Lung (tissue), 12 donors: ENCODE data around the gene KCNMA1. TPM values are rescaled to one million over a fixed set of nuclear protein-coding genes. Genes with fewer than 3 reads are reported as not detected.
"Not testable (repeated sequence)": the region's sequence is repeated elsewhere in the genome, so short reads cannot be mapped to it uniquely, and the experiment has no call there.

ENCODE experiments used
- ATAC-seq: fragments of 200-7000 bp; cut with Tn5 transposase; one replicate; pipeline ENCODE4 v1.9.1; 2020; ENCODE audit warnings: moderate number of reproducible peaks; ENCODE audit not compliant: insufficient read depth, low FRiP score
- DNase-seq, 3 donors: peaks; one replicate each; pipeline ENCODE4 v3.0.0-alpha.2; 2013 to 2017
- H3K27ac ChIP-seq, 2 donors: one replicate each; pipeline ENCODE4 v1.5.1; 2013; ENCODE audit warnings: mild to moderate bottlenecking in 2 of 2, moderate library complexity in 2 of 2, control low read depth in 1 of 2, inconsistent platforms in 1 of 2, low read depth in 1 of 2, low read length in 1 of 2
- H3K27me3 ChIP-seq, 3 donors: one replicate each; pipeline ENCODE4 v1.5.1; 2013; ENCODE audit warnings: low read length in 2 of 3; ENCODE audit not compliant: control insufficient read depth in 3 of 3, insufficient read depth in 3 of 3
- H3K36me3 ChIP-seq, 4 donors: one replicate each; pipeline ENCODE4 v1.5.1; 2013; ENCODE audit warnings: low read length in 4 of 4, mild to moderate bottlenecking in 1 of 4, moderate library complexity in 1 of 4; ENCODE audit not compliant: control insufficient read depth in 4 of 4, insufficient read depth in 4 of 4
- H3K4me1 ChIP-seq, 5 donors: one replicate each; pipeline ENCODE4 v1.5.1; 2013; ENCODE audit warnings: low read length in 5 of 5, mild to moderate bottlenecking in 2 of 5, moderate library complexity in 1 of 5; ENCODE audit not compliant: control insufficient read depth in 5 of 5, insufficient read depth in 5 of 5
- H3K4me3 ChIP-seq: one replicate; pipeline ENCODE4 v1.5.1; 2013; ENCODE audit warnings: mild to moderate bottlenecking, control low read depth, moderate library complexity
- H3K9ac ChIP-seq, 2 donors: one replicate each; pipeline ENCODE4 v1.5.1; 2013; ENCODE audit warnings: low read length in 2 of 2, control low read depth in 1 of 2; ENCODE audit not compliant: insufficient read depth in 1 of 2
- H3K9me3 ChIP-seq, 4 donors: one replicate each; pipeline ENCODE4 v1.5.1; 2013; ENCODE audit warnings: low read length in 3 of 4, mild to moderate bottlenecking in 1 of 4, moderate library complexity in 1 of 4; ENCODE audit not compliant: control insufficient read depth in 4 of 4, insufficient read depth in 3 of 4
- WGBS, 2 donors: extraction: QIAGEN DNeasy Blood & Tissue Kit; methylation state at CpG; one replicate each; pipeline ENCODE4 v1.1.7; 2013; 5-methylcytosine and 5-hydroxymethylcytosine counted together
- polyA plus RNA-seq, 2 donors: library from polyadenylated mRNA; stranded (reverse); fragments of 200-250 nt; gene quantifications; one replicate each; pipeline ENCODE4 v1.2.1, GENCODE V29; 2013
- total RNA-seq, 2 donors: library from RNA; depleted of rRNA in 1 of 2; stranded (reverse); fragments of >200 nt in 1 of 2; gene quantifications; one replicate each; pipeline ENCODE4 v1.2.1, GENCODE V29; 2014 to 2021
- TF ChIP-seq, protein P1 (sequence below): IDR thresholded peaks from 2 replicates; pipeline ENCODE4 v1.5.1; 2012; ENCODE audit warnings: mild to moderate bottlenecking; ENCODE audit errors: control extremely low read depth, extremely low read depth
- donor health status: control.
- donor health status: control.
- donor health status: Bipolar disorder and iron deficiency.
- donor health status: healthy.
- donor health status: DM: yes; HTN: yes; CAD: no.

KCNMA1 gene
- total and polyA plus RNA-seq, 4 donors = 3.8 to 13.0 (median 5.5) TPM

DNA sequence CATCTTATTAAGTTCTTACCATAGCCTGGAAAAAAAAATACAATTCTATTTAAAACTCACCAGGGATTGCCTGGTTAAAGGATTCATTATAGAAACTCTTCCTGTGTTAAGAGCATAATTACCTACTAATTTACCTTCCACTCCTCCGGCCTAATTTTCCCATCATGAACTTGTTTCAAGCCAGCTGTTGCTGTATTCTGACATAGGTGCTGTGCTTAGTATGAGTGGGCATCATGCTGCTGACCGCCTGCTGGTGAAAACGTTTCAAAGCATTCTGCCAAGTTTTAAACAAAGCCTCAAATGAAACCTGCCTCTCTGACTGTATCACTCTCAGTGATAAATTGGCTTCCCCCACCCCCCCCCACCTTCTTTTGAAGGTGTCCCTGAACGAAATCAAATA lies 47.8 kb upstream of the KCNMA1 start:
- no peaks in the 10 kb centered on the region for H3K36me3 ChIP-seq
- H3K9ac ChIP-seq = no peak overlapping the region
- H3K4me1 ChIP-seq = peaks cover 0 to 1% (median 0%) of the 10 kb centered on the region in 5 donors
- H3K27ac ChIP-seq = no peak overlapping the region
- ATAC-seq (no peak), DNase-seq (no peak)
- H3K4me3 ChIP-seq = no peak overlapping the region
- TF ChIP-seq, protein P1, sequence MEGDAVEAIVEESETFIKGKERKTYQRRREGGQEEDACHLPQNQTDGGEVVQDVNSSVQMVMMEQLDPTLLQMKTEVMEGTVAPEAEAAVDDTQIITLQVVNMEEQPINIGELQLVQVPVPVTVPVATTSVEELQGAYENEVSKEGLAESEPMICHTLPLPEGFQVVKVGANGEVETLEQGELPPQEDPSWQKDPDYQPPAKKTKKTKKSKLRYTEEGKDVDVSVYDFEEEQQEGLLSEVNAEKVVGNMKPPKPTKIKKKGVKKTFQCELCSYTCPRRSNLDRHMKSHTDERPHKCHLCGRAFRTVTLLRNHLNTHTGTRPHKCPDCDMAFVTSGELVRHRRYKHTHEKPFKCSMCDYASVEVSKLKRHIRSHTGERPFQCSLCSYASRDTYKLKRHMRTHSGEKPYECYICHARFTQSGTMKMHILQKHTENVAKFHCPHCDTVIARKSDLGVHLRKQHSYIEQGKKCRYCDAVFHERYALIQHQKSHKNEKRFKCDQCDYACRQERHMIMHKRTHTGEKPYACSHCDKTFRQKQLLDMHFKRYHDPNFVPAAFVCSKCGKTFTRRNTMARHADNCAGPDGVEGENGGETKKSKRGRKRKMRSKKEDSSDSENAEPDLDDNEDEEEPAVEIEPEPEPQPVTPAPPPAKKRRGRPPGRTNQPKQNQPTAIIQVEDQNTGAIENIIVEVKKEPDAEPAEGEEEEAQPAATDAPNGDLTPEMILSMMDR = no peak
- H3K9me3 ChIP-seq = peaks cover 0 to 1% (median 0%) of the 10 kb centered on the region in 4 donors
- peaks cover 0 to 13% (median 4%) of the 10 kb centered on the region in 3 donors for H3K27me3 ChIP-seq
- 62 to 75% methylated on average over 4 of the region's 4 CpGs for WGBS, 2 donors

DNA sequence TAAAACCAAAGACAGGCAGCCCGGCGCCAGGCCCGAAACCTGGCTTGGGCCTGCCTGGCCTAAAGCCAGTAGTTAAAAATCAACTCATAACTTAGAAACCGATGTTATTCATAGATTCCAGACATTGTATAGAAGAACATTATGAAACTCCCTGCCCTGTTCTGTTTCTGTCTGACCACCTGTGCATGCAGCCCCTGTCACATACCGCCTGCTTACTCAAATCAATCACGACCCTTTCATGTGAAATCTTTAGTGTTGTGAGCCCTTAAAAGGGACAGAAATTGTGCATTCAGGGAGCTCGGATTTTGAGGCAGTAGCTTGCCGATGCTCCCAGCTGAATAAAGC lies 45.5 kb upstream of the KCNMA1 start:
- not testable (repeated sequence) for H3K9ac ChIP-seq, H3K4me3 ChIP-seq, H3K4me1 ChIP-seq, H3K27me3 ChIP-seq, ATAC-seq, DNase-seq, H3K27ac ChIP-seq, H3K36me3 ChIP-seq, H3K9me3 ChIP-seq
- 76 to 80% methylated on average over 8 of the region's 8 CpGs for WGBS, 2 donors

DNA sequence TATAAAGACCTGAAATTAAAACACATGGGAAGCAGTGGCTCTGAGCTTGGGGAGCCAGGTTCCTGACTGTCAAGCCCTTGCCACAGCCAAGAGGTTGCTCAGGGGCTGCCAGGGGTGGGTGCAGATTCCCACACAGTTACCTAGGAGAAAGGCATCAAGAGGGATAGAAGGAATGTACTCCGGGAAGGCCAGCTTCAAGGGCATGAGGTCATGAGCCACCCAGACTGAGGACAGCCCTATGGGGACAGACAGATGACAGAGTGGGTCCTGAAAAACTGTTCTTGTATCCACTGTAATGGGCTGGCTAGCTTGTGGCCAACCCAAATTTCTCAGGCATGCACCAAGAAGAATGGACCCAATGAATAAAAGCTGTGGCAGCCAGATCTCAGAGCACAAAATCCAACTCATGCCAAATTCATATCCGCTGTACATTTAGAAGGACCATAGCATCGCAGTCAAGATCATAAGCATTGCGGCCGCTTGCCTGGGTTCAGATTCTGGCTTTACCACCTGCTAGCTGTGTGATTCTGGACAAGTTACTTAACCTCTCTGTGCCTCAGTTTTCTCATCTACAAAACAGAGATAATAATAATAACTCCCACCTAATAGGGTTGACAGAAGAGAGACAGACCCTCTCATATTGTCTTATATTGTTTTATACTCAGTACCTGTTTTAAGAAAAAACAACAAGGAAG lies 44.9 kb upstream of the KCNMA1 start:
- H3K36me3 ChIP-seq = no peaks in the 10 kb centered on the region
- DNase-seq = no peak
- no peak for ATAC-seq
- peaks cover 0 to 1% (median 0%) of the 10 kb centered on the region in 5 donors for H3K4me1 ChIP-seq
- no peaks in the 10 kb centered on the region for H3K9me3 ChIP-seq
- H3K4me3 ChIP-seq = no peak overlapping the region
- TF ChIP-seq, protein P1 = no peak
- H3K27me3 ChIP-seq = peaks cover 0 to 4% (median 0%) of the 10 kb centered on the region in 3 donors
- H3K27ac ChIP-seq = no peak overlapping the region
- WGBS, 2 donors = 89 to 96% methylated on average over 5 of the region's 5 CpGs
- no peak overlapping the region for H3K9ac ChIP-seq

GRCh38 chr10:77681839-77682238 lies 44.2 kb upstream of the KCNMA1 start:
- H3K4me1 ChIP-seq = peaks cover 0 to 1% (median 0%) of the 10 kb centered on the region in 5 donors
- no peak overlapping the region for H3K4me3 ChIP-seq
- WGBS, 2 donors = 78 to 80% methylated on average over 6 of the region's 6 CpGs
- H3K27me3 ChIP-seq = no peaks in the 10 kb centered on the region
- TF ChIP-seq, protein P1 = no peak
- no peak for DNase-seq
- H3K27ac ChIP-seq = no peak overlapping the region
- no peaks in the 10 kb centered on the region for H3K36me3 ChIP-seq
- H3K9ac ChIP-seq = no peak overlapping the region
- ATAC-seq = no peak
- H3K9me3 ChIP-seq = no peaks in the 10 kb centered on the region
